Heart left ventricle (tissue), 16 donors: ENCODE data around the gene S100A16. TPM values are rescaled to one million over a fixed set of nuclear protein-coding genes. Genes with fewer than 3 reads are reported as not detected.

Source experiments
- ATAC-seq, 4 donors: fragments of 200-7000 bp; cut with Tn5 transposase; one replicate each; pipeline ENCODE4 v1.9.1; 2020 to 2022; ENCODE audit warnings: moderate library complexity in 4 of 4, mild to moderate bottlenecking in 3 of 4, moderate number of reproducible peaks in 1 of 4
- DNase-seq, 5 donors: peaks; one replicate each; pipeline ENCODE4 v3.0.0-alpha.2; 2020
- H3K27ac ChIP-seq, 12 donors: fragments of 200-600 bp; sonication (generic) in 4 of 12; one replicate each; pipeline versions ENCODE4 v1.5.0 to v1.8.0; 2016 to 2022; ENCODE audit warnings: mild to moderate bottlenecking in 2 of 12
- H3K27me3 ChIP-seq, 9 donors: fragments of 200-600 bp; sonication (generic) in 2 of 9; one replicate each; pipeline versions ENCODE4 v1.5.1 to v1.8.0; 2016 to 2022; ENCODE audit warnings: mild to moderate bottlenecking in 3 of 9
- H3K36me3 ChIP-seq, 9 donors: fragments of 200-600 bp; sonication (generic) in 2 of 9; one replicate each; pipeline versions ENCODE4 v1.5.0 to v1.8.0; 2018 to 2022; ENCODE audit warnings: mild to moderate bottlenecking in 2 of 9
- H3K4me1 ChIP-seq, 12 donors: fragments of 200-600 bp; sonication (generic) in 4 of 12; one replicate each; pipeline versions ENCODE4 v1.5.0 to v1.8.0; 2016 to 2022; ENCODE audit warnings: mild to moderate bottlenecking in 3 of 12
- H3K4me3 ChIP-seq, 12 donors: fragments of 200-600 bp; sonication (generic) in 4 of 12; one replicate each; pipeline versions ENCODE4 v1.5.0 to v1.8.0; 2017 to 2022; ENCODE audit warnings: mild to moderate bottlenecking in 9 of 12, moderate library complexity in 4 of 12
- H3K9me3 ChIP-seq, 12 donors: fragments of 200-600 bp; sonication (generic) in 4 of 12; one replicate each; pipeline versions ENCODE4 v1.5.0 to v1.8.0; 2016 to 2022; ENCODE audit warnings: mild to moderate bottlenecking in 1 of 12
- CTCF ChIP-seq, 12 donors: fragments of 200-600 bp; sonication (generic) in 4 of 12; IDR thresholded peaks; one replicate each; pipeline versions ENCODE4 v1.5.0 to v1.8.0; 2018 to 2022; ENCODE audit warnings: antibody characterized with exemption in 12 of 12, mild to moderate bottlenecking in 5 of 12
- POLR2A ChIP-seq, 2 donors: fragments of 450-650 bp; IDR thresholded peaks; one replicate each; pipeline ENCODE4 v1.6.1; 2017; ENCODE audit warnings: antibody characterized with exemption in 2 of 2, mild to moderate bottlenecking in 2 of 2, moderate library complexity in 2 of 2
- WGBS, 4 donors: extraction: QIAGEN DNeasy Blood & Tissue Kit in 2 of 4; methylation state at CpG; one replicate each; pipeline versions ENCODE4 v1.1.5 to v1.1.7; 2013 to 2018; 5-methylcytosine and 5-hydroxymethylcytosine counted together
- intact Hi-C, 10 donors: fragments of 100-400 bp; cut with DNase I; formaldehyde crosslinking; loops; one replicate each; pipeline versions ENCODE4 v1.11.1 to v1.14.2; 2022
- polyA plus RNA-seq, 2 donors: library from polyadenylated mRNA; stranded (reverse); fragments of 200-250 nt; gene quantifications; one replicate each; pipeline ENCODE4 v1.2.3, GENCODE V29; 2013
- total RNA-seq, 9 donors: library from RNA; depleted of rRNA in 2 of 9; stranded (reverse); fragments of >200 nt in 2 of 9; fragmentation: NEBNext Ultra II Directional in 3 of 9; extraction: Animal tissue kit (Norgen Biotek cat#: 25700) in 3 of 9; gene quantifications; one replicate each; pipeline versions ENCODE4 v1.1.0 to v1.2.4, GENCODE V29; 2016 to 2023
- donor health status: ischemic (EF 13 %, LVEDD 7.1; RV severe dilation, severe dysfunction).
- donor health status: healthy with polysubstance abuse.
- donor health status: DM: no; HTN: yes; CAD: no.
- donor health status: DM: no; HTN: no; CAD: no.
- donor health status: ischemic (EF 25% LVEDD 6.9; RV normal size, moderate dysfunction).
- donor health status: ischemic (EF 25% LVEDD 5.7; RV mildly dilated, moderate dysfunction).
- donor health status: healthy.
- donor health status: DM: yes; HTN: yes; CAD: no.
- donor health status: ischemic (EF 35%, LVEDD 5.7; RV mildly dilated, moderate dysfunction).
- donor health status: nonischemic (EF 11% LVEDD 7.7; RV severe dilation, severe dysfunction).
- donor health status: DM: yes; HTN: yes; CAD: no.
- donor health status: PGD.
- donor health status: ischemic (EF 29% LVEDD 5.4; RV normal size, mild dysfunction).
- donor health status: nonischemic (EF 23%, LVEDD 6.1; RV moderate dilation, normal function).

Gene S100A16
- total and polyA plus RNA-seq, 11 donors = 37.2 to 233 (median 70.3) TPM

GRCh38 chr1:153599847-153600246 lies 13.1 kb downstream of the S100A16 start:
- H3K36me3 ChIP-seq = peaks cover 0 to 15% (median 0%) of the 10 kb centered on the region in 9 donors
- WGBS, 4 donors = 88 to 94% (median 93%) methylated on average over 7 of the region's 7 CpGs
- no peak overlapping the region for H3K27ac ChIP-seq
- no peaks in the 10 kb centered on the region for H3K9me3 ChIP-seq
- ATAC-seq = no peak
- H3K27me3 ChIP-seq = no peaks in the 10 kb centered on the region
- intact Hi-C loops = loop anchor here in 1 of 10 donors (5.0 kb wide), 1 partner anchor 52 kb away; no protein-coding TSS in a partner anchor
- no peak for TF ChIP-seq POLR2A (IDR thresholded peaks at IDR 0.05)
- TF ChIP-seq CTCF (IDR thresholded peaks at IDR 0.05) = no peak
- no peak overlapping the region for H3K4me3 ChIP-seq
- H3K4me1 ChIP-seq = peaks cover 0 to 18% (median 0%) of the 10 kb centered on the region in 12 donors
- DNase-seq = no peak

- Histone ChIP-seq H3K27me3 (no peaks in the 10 kb centered on the region), H3K4me3 (no peak overlapping the region), H3K36me3 (peaks cover 0 to 10% (median 0%) of the 10 kb centered on the region in 9 donors), H3K4me1 (peaks cover 0 to 18% (median 0%) of the 10 kb centered on the region in 12 donors), H3K27ac (peak overlapping the region in 6 of 12 donors; percentile 1 to 38 (median 28)), H3K9me3 (no peaks in the 10 kb centered on the region)
- DNase-seq = no peak
- no peak for TF ChIP-seq CTCF (IDR thresholded peaks at IDR 0.05)
- ATAC-seq = peak in 3 of 4 donors; percentile 41 to 88 (median 56)
- WGBS, 4 donors = 57 to 78% (median 69%) methylated on average over 7 of the region's 7 CpGs
- intact Hi-C loops = no loop called here
Measured at GRCh38 chr1:153598309-153599172, 14.4 kb downstream of the S100A16 start.

GRCh38 chr1:153597206-153597605 lies 15.7 kb downstream of the S100A16 start:
- no peak for DNase-seq
- TF ChIP-seq CTCF (IDR thresholded peaks at IDR 0.05) (no peak), POLR2A (IDR thresholded peaks at IDR 0.05) (no peak)
- Histone ChIP-seq H3K4me1 (peaks cover 0 to 12% (median 0%) of the 10 kb centered on the region in 12 donors), H3K36me3 (peaks cover 0 to 10% (median 0%) of the 10 kb centered on the region in 9 donors), H3K9me3 (no peaks in the 10 kb centered on the region), H3K27me3 (no peaks in the 10 kb centered on the region), H3K27ac (no peak overlapping the region), H3K4me3 (no peak overlapping the region)
- WGBS, 4 donors = 92 to 97% (median 95%) methylated on average over 6 of the region's 6 CpGs
- no peak for ATAC-seq
- intact Hi-C loops = no loop called here

- ATAC-seq = no peak
- WGBS, 4 donors = 63 to 72% (median 71%) methylated on average over 4 of the region's 4 CpGs
- no peaks in the 10 kb centered on the region for H3K27me3 ChIP-seq
- TF ChIP-seq CTCF (IDR thresholded peaks at IDR 0.05) = no peak
- TF ChIP-seq POLR2A (IDR thresholded peaks at IDR 0.05) = no peak
- no peaks in the 10 kb centered on the region for H3K36me3 ChIP-seq
- H3K27ac ChIP-seq = no peak overlapping the region
- no peak overlapping the region for H3K4me3 ChIP-seq
- no peaks in the 10 kb centered on the region for H3K9me3 ChIP-seq
- DNase-seq = no peak
- intact Hi-C loops = no loop called here
- peaks cover 0 to under 1% (median 0%) of the 10 kb centered on the region in 12 donors for H3K4me1 ChIP-seq
Measured at GRCh38 chr1:153592748-153593147, 20.2 kb downstream of the S100A16 start.
